SK-N-SH (cell line): ENCODE results near the gene COL25A1.

Source experiments
- EP300 ChIP-seq, 2 experiments: IDR thresholded peaks; 2 replicates each; pipeline versions ENCODE4 v1.4.0 to v1.6.1; 2012; ENCODE audit warnings: borderline replicate concordance in 1 of 2, low read depth in 1 of 2, low read length in 1 of 2
- EZH2phosphoT487 ChIP-seq: fragments of 200-600 bp; sonication (generic); IDR thresholded peaks from 2 replicates; pipeline ENCODE4 v1.6.1; 2017; ENCODE audit warnings: low read depth, mixed run types, mild to moderate bottlenecking, antibody characterized with exemption, moderate library complexity, borderline replicate concordance
- FOXM1 ChIP-seq: IDR thresholded peaks from 2 replicates; pipeline ENCODE4 v1.4.0; 2012; ENCODE audit warnings: low read depth, mild to moderate bottlenecking
- GABPA ChIP-seq: IDR thresholded peaks from 2 replicates; pipeline ENCODE4 v1.4.0; 2012; ENCODE audit warnings: low read depth, mild to moderate bottlenecking
- NFIC ChIP-seq: IDR thresholded peaks from 2 replicates; pipeline ENCODE4 v1.4.0; 2012; ENCODE audit warnings: borderline replicate concordance
- PBX3 ChIP-seq: IDR thresholded peaks from 2 replicates; pipeline ENCODE4; 2012
- POLR2AphosphoS5 ChIP-seq: IDR thresholded peaks from 2 replicates; pipeline ENCODE4 v1.6.1; 2012; ENCODE audit warnings: low read depth, low read length
- RFX5 ChIP-seq: IDR thresholded peaks from 2 replicates; pipeline ENCODE4 v1.6.1; 2012; ENCODE audit warnings: mild to moderate bottlenecking, improper control_type of control experiment, low read length
- TCF12 ChIP-seq: IDR thresholded peaks from 2 replicates; pipeline ENCODE4 v1.4.0; 2012
- TF ChIP-seq, protein P1 (sequence below): IDR thresholded peaks from 2 replicates; pipeline ENCODE4 v1.4.0; 2012; ENCODE audit warnings: low read depth
- TF ChIP-seq, protein P2 (sequence below): fragments of 200-600 bp; sonication (generic); IDR thresholded peaks from 2 replicates; pipeline ENCODE4 v1.6.1; 2017; ENCODE audit warnings: antibody characterized with exemption, mild to moderate bottlenecking, moderate library complexity

- TF ChIP-seq EZH2phosphoT487 (no peak), NFIC (no peak), RFX5 (no peak), EP300 (IDR thresholded peaks at IDR 0.05; ENCODE audit: borderline replicate concordance in 1 of 2, low read depth in 1 of 2, low read length in 1 of 2) (no peak), TCF12 (no peak), FOXM1 (no peak), GABPA (no peak), POLR2AphosphoS5 (no peak), PBX3 (no peak)
- TF ChIP-seq, protein P1, sequence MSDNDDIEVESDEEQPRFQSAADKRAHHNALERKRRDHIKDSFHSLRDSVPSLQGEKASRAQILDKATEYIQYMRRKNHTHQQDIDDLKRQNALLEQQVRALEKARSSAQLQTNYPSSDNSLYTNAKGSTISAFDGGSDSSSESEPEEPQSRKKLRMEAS, result no peak
- TF ChIP-seq, protein P2, sequence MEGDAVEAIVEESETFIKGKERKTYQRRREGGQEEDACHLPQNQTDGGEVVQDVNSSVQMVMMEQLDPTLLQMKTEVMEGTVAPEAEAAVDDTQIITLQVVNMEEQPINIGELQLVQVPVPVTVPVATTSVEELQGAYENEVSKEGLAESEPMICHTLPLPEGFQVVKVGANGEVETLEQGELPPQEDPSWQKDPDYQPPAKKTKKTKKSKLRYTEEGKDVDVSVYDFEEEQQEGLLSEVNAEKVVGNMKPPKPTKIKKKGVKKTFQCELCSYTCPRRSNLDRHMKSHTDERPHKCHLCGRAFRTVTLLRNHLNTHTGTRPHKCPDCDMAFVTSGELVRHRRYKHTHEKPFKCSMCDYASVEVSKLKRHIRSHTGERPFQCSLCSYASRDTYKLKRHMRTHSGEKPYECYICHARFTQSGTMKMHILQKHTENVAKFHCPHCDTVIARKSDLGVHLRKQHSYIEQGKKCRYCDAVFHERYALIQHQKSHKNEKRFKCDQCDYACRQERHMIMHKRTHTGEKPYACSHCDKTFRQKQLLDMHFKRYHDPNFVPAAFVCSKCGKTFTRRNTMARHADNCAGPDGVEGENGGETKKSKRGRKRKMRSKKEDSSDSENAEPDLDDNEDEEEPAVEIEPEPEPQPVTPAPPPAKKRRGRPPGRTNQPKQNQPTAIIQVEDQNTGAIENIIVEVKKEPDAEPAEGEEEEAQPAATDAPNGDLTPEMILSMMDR, result no peak
These were observed 12.9 kb upstream of the COL25A1 start for GRCh38 chr4:109315341-109315740.
